Ishikawa (cell line): ENCODE results near the gene METAP2.

Source experiments
- EP300 ChIP-seq: IDR thresholded peaks from 2 replicates; pipeline ENCODE4 v1.6.1; 2012; ENCODE audit warnings: borderline replicate concordance
- MAX ChIP-seq: IDR thresholded peaks from 2 replicates; pipeline ENCODE4 v1.6.1; 2012
- RAD21 ChIP-seq: IDR thresholded peaks from 2 replicates; pipeline ENCODE4 v1.6.1; 2012; ENCODE audit warnings: low read depth
- YY1 ChIP-seq: IDR thresholded peaks from 2 replicates; pipeline ENCODE4 v1.6.1; 2012; ENCODE audit warnings: low read depth

- TF ChIP-seq RAD21 (no peak), YY1 (no peak), EP300 (no peak), MAX (no peak)
These were observed 67.5 kb downstream of the METAP2 start for GRCh38 chr12:95541436-95541835.
